Measurements from ENCODE around the gene BDP1. TPM values are rescaled to one million over a fixed set of nuclear protein-coding genes. Genes with fewer than 3 reads are reported as not detected.
"Not testable (repeated sequence)": the region's sequence is repeated elsewhere in the genome, so short reads cannot be mapped to it uniquely, and the experiment has no call there.

The BDP1 gene
- total RNA-seq, result 24.2 TPM
- polyA plus RNA-seq (ENCODE audit: insufficient read depth in 1 of 8, insufficient read length in 8 of 8, low replicate concordance in 1 of 8), result 10 to 100 TPM; 15.1 to 30.0 (median 24.0) TPM
- long read RNA-seq, donor 1, partial matches to known transcripts, result 0 of 3 reads
- long read RNA-seq, donor 1, other reads (novel, unspliced or antisense), result 0 of 3 reads
- long read RNA-seq, donor 2, result 0 reads
- long read RNA-seq, donor 3, partial matches to known transcripts, result 0 of 3 reads
- long read RNA-seq, donor 3, other reads (novel, unspliced or antisense), result 0 of 3 reads
- long read RNA-seq, donor 4, result 0 reads
- long read RNA-seq, donor 5, transcript BDP1-203 (6 exons, 3,403 nt), result major isoform, 6 of 11 reads
- long read RNA-seq, donor 5, partial matches to known transcripts, result 5 of 11 reads
- long read RNA-seq, donor 5, other reads (novel, unspliced or antisense), result 0 of 11 reads
- long read RNA-seq, donor 6, partial matches to known transcripts, result 0 of 1 reads
- long read RNA-seq, donor 6, other reads (novel, unspliced or antisense), result 0 of 1 reads
- long read RNA-seq, donor 7, partial matches to known transcripts, result 0 of 1 reads
- long read RNA-seq, donor 7, other reads (novel, unspliced or antisense), result 0 of 1 reads
- long read RNA-seq, donor 8, partial matches to known transcripts, result 15 of 15 reads
- long read RNA-seq, donor 8, other reads (novel, unspliced or antisense), result 0 of 15 reads
- long read RNA-seq, donor 9, partial matches to known transcripts, result 0 of 2 reads
- long read RNA-seq, donor 9, other reads (novel, unspliced or antisense), result 0 of 2 reads
- long read RNA-seq, donor 10, partial matches to known transcripts, result 5 of 8 reads
- long read RNA-seq, donor 10, other reads (novel, unspliced or antisense), result 0 of 8 reads
- long read RNA-seq, donor 11, partial matches to known transcripts, result 14 of 16 reads
- long read RNA-seq, donor 11, other reads (novel, unspliced or antisense), result 0 of 16 reads

GRCh38 chr5:71455427-71456361, at the start of gene BDP1:
Gene BDP1, plus strand, starts transcription at chr5:71455651. Its CDS starts 227 bp downstream, at chr5:71455878.
- H3K27me3 ChIP-seq (ENCODE audit: control insufficient read depth, insufficient read depth, low read length), result peaks cover 7% of the 10 kb centered on the region
- H3K4me1 ChIP-seq (ENCODE audit: control insufficient read depth, insufficient read depth, low read length), result peaks cover 7% of the 10 kb centered on the region
- peaks cover 13% of the 10 kb centered on the region for H3K36me3 ChIP-seq (ENCODE audit: control insufficient read depth, insufficient read depth, low read length)
- peak within 1 kb of the TSS; percentile 84 for H3K4me3 ChIP-seq (ENCODE audit: low read length)
- H3K9me3 ChIP-seq (replicated peaks; ENCODE audit: control insufficient read depth, low read depth, low read length), result no peaks in the 10 kb centered on the region
- 1% methylated on average over 42 of the region's 50 CpGs for WGBS (ENCODE audit: insufficient coverage)
- peak; percentile 98 for DNase-seq
- H3K27ac ChIP-seq (ENCODE audit: low read length), result peak within 1 kb of the TSS; percentile 96

- not testable (repeated sequence) for H3K4me3 ChIP-seq (ENCODE audit: low read length); H3K27me3 ChIP-seq (ENCODE audit: control insufficient read depth, insufficient read depth, low read length); H3K4me1 ChIP-seq (ENCODE audit: control insufficient read depth, insufficient read depth, low read length); H3K36me3 ChIP-seq (ENCODE audit: control insufficient read depth, insufficient read depth, low read length); H3K9me3 ChIP-seq (replicated peaks; ENCODE audit: control insufficient read depth, low read depth, low read length); H3K27ac ChIP-seq (ENCODE audit: low read length); DNase-seq
- 68% methylated on average over 2 of the region's 2 CpGs for WGBS (ENCODE audit: insufficient coverage)
Measured at GRCh38 chr5:71410088-71410487, 45.4 kb upstream of the BDP1 start.

GRCh38 chr5:71415626-71416025, 39.8 kb upstream of the BDP1 start:
- WGBS (ENCODE audit: insufficient coverage), result no CpG with 5 or more reads among the region's 2 CpGs
- not testable (repeated sequence) for H3K4me3 ChIP-seq (ENCODE audit: low read length); H3K27me3 ChIP-seq (ENCODE audit: control insufficient read depth, insufficient read depth, low read length); H3K9me3 ChIP-seq (replicated peaks; ENCODE audit: control insufficient read depth, low read depth, low read length); DNase-seq; H3K4me1 ChIP-seq (ENCODE audit: control insufficient read depth, insufficient read depth, low read length); H3K27ac ChIP-seq (ENCODE audit: low read length); H3K36me3 ChIP-seq (ENCODE audit: control insufficient read depth, insufficient read depth, low read length)

GRCh38 chr5:71418026-71418425, 37.4 kb upstream of the BDP1 start:
- not testable (repeated sequence) for DNase-seq; H3K27ac ChIP-seq (ENCODE audit: low read length); H3K4me1 ChIP-seq (ENCODE audit: control insufficient read depth, insufficient read depth, low read length); H3K4me3 ChIP-seq (ENCODE audit: low read length); H3K9me3 ChIP-seq (replicated peaks; ENCODE audit: control insufficient read depth, low read depth, low read length); H3K36me3 ChIP-seq (ENCODE audit: control insufficient read depth, insufficient read depth, low read length); H3K27me3 ChIP-seq (ENCODE audit: control insufficient read depth, insufficient read depth, low read length)
- 100% methylated on average over 1 of the region's 1 CpG for WGBS (ENCODE audit: insufficient coverage)

GRCh38 chr5:71421278-71421677, 34.2 kb upstream of the BDP1 start:
- H3K9me3 ChIP-seq (replicated peaks; ENCODE audit: control insufficient read depth, low read depth, low read length); H3K4me3 ChIP-seq (ENCODE audit: low read length); H3K4me1 ChIP-seq (ENCODE audit: control insufficient read depth, insufficient read depth, low read length); H3K36me3 ChIP-seq (ENCODE audit: control insufficient read depth, insufficient read depth, low read length); H3K27me3 ChIP-seq (ENCODE audit: control insufficient read depth, insufficient read depth, low read length); H3K27ac ChIP-seq (ENCODE audit: low read length); DNase-seq: not testable (repeated sequence)
- WGBS (ENCODE audit: insufficient coverage), result no CpG with 5 or more reads among the region's 1 CpG

- WGBS (ENCODE audit: insufficient coverage), result no CpG with 5 or more reads among the region's 3 CpGs
- not testable (repeated sequence) for H3K27ac ChIP-seq (ENCODE audit: low read length)
Measured at GRCh38 chr5:71423896-71424295, 31.6 kb upstream of the BDP1 start.

GRCh38 chr5:71426686-71427474, 28.6 kb upstream of the BDP1 start:
- no CpG with 5 or more reads among the region's 2 CpGs for WGBS (ENCODE audit: insufficient coverage)
- not testable (repeated sequence) for H3K27me3 ChIP-seq (ENCODE audit: control insufficient read depth, insufficient read depth, low read length); H3K27ac ChIP-seq (ENCODE audit: low read length); H3K36me3 ChIP-seq (ENCODE audit: control insufficient read depth, insufficient read depth, low read length); H3K4me3 ChIP-seq (ENCODE audit: low read length); H3K9me3 ChIP-seq (replicated peaks; ENCODE audit: control insufficient read depth, low read depth, low read length); H3K4me1 ChIP-seq (ENCODE audit: control insufficient read depth, insufficient read depth, low read length); DNase-seq

More at GRCh38 chr5:71423896-71424295, 31.6 kb upstream of the BDP1 start:
- DNase-seq; H3K4me1 ChIP-seq (ENCODE audit: control insufficient read depth, insufficient read depth, low read length); H3K9me3 ChIP-seq (replicated peaks; ENCODE audit: control insufficient read depth, low read depth, low read length); H3K36me3 ChIP-seq (ENCODE audit: control insufficient read depth, insufficient read depth, low read length); H3K27me3 ChIP-seq (ENCODE audit: control insufficient read depth, insufficient read depth, low read length); H3K4me3 ChIP-seq (ENCODE audit: low read length): not testable (repeated sequence)

GRCh38 chr5:71432410-71432809, 23.0 kb upstream of the BDP1 start:
- WGBS (ENCODE audit: insufficient coverage), result no CpG with 5 or more reads among the region's 3 CpGs
- not testable (repeated sequence) for H3K4me3 ChIP-seq (ENCODE audit: low read length); DNase-seq; H3K4me1 ChIP-seq (ENCODE audit: control insufficient read depth, insufficient read depth, low read length); H3K27ac ChIP-seq (ENCODE audit: low read length); H3K36me3 ChIP-seq (ENCODE audit: control insufficient read depth, insufficient read depth, low read length); H3K27me3 ChIP-seq (ENCODE audit: control insufficient read depth, insufficient read depth, low read length); H3K9me3 ChIP-seq (replicated peaks; ENCODE audit: control insufficient read depth, low read depth, low read length)

- H3K4me1 ChIP-seq (ENCODE audit: control insufficient read depth, insufficient read depth, low read length); H3K27ac ChIP-seq (ENCODE audit: low read length); H3K36me3 ChIP-seq (ENCODE audit: control insufficient read depth, insufficient read depth, low read length); H3K27me3 ChIP-seq (ENCODE audit: control insufficient read depth, insufficient read depth, low read length); H3K4me3 ChIP-seq (ENCODE audit: low read length); H3K9me3 ChIP-seq (replicated peaks; ENCODE audit: control insufficient read depth, low read depth, low read length); DNase-seq: not testable (repeated sequence)
- 41% methylated on average over 2 of the region's 3 CpGs for WGBS (ENCODE audit: insufficient coverage)
Measured at GRCh38 chr5:71434825-71435224, 20.6 kb upstream of the BDP1 start.

Data from muscle of leg (tissue), 16 donors.